ENCODE data around the gene CEMIP2. TPM values are rescaled to one million over a fixed set of nuclear protein-coding genes. Genes with fewer than 3 reads are reported as not detected.

CEMIP2 gene
- total RNA-seq, 1 experiment from 2014 or later: 17.7 TPM

DNA sequence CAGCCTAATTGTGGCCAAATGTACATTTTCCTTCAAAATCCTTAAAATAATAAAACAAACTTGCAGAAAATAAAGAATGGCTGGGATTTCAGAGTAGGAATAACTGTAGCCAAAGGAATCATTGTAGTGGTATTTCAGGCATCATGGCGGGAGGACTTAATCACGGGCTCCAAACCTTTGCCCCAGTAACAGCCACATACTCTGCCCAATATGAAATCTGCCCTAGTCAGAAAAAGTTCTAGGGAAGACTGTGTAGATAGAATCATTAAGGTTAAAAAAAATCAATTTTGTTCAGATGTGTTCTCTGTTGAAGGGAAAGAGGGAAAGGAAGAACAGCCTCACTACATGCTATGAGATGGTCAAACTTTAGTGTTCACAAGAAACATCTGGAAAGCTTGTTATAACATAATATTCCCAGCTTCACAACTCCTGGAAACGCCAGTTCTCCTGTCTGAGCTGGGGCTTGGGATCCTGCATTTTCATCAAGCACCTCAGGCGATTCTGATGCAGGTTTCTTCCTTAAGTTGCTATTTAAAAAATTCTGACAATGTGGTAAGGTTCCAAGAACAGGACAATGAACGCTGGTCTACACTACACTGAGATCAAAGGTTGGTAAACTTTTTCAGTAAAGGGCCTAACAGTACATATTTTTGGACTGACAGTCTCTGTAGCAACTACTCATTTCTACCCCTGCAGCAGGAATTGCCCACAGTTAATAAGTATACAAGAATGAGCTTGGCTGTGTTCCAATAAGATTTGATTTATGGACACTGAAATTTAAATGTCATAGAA, 87.9 kb downstream of the CEMIP2 start:
- BruUV-seq (replicated peaks): no TSS peak
- H3K27ac Mint-ChIP-seq (ENCODE audit: low read depth, unreplicated experiment): peak overlapping the region; percentile 98
- H3K4me3 Mint-ChIP-seq (ENCODE audit: unreplicated experiment): no peak overlapping the region
- TF ChIP-seq, protein P1, sequence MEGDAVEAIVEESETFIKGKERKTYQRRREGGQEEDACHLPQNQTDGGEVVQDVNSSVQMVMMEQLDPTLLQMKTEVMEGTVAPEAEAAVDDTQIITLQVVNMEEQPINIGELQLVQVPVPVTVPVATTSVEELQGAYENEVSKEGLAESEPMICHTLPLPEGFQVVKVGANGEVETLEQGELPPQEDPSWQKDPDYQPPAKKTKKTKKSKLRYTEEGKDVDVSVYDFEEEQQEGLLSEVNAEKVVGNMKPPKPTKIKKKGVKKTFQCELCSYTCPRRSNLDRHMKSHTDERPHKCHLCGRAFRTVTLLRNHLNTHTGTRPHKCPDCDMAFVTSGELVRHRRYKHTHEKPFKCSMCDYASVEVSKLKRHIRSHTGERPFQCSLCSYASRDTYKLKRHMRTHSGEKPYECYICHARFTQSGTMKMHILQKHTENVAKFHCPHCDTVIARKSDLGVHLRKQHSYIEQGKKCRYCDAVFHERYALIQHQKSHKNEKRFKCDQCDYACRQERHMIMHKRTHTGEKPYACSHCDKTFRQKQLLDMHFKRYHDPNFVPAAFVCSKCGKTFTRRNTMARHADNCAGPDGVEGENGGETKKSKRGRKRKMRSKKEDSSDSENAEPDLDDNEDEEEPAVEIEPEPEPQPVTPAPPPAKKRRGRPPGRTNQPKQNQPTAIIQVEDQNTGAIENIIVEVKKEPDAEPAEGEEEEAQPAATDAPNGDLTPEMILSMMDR (IDR thresholded peaks at IDR 0.05; ENCODE audit: unreplicated experiment): no peak
- intact Hi-C loops (cut with micrococcal nuclease): loop anchor here (5.0 to 10.0 kb wide), 2 partner anchors 37 to 344 kb away; no protein-coding TSS in a partner anchor
- no peaks in the 10 kb centered on the region for H3K27me3 Mint-ChIP-seq (ENCODE audit: insufficient read depth, unreplicated experiment)
- peak; percentile 73 for DNase-seq (ENCODE audit: unreplicated experiment)
- ChIA-PET CTCF (interaction anchor here (0.7 to 8.9 kb wide), 10 partner anchors 10 to 395 kb away, joined by 3 to 162 read pairs (median 4); partner anchors contain the start of gene CEMIP2), POLR2A (interaction anchor here (0.7 to 7.3 kb wide), 10 partner anchors 10 to 886 kb away, joined by 3 to 75 read pairs (median 4); partner anchors contain the start of genes ABHD17B, C9orf85 and CEMIP2)
- H3K36me3 Mint-ChIP-seq (ENCODE audit: insufficient read depth, unreplicated experiment): no peaks in the 10 kb centered on the region
- no peaks in the 10 kb centered on the region for H3K9me3 Mint-ChIP-seq (ENCODE audit: unreplicated experiment)
- peaks cover 49% of the 10 kb centered on the region for H3K4me1 Mint-ChIP-seq (ENCODE audit: insufficient read depth, unreplicated experiment)

DNA sequence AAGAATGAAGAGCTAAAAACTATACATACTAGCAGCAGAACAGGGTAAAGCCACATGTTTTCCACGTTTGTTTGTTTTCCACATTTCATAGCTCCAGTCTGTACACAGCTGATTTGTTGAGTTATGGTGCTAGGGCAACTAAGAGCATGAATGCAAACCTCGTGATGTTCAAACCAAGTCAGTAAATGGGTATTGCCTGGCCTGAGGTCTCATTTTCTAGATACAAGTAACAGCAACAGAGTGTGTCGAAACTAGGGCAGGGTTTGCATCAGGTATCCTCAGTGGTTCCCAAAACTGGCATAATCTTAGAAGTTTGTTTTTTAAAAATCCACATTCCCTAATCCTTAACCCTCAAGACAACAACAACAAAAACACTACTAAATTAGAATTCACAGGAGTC, 89.3 kb downstream of the CEMIP2 start:
- Mint-ChIP-seq H3K36me3 (ENCODE audit: insufficient read depth, unreplicated experiment) (no peaks in the 10 kb centered on the region), H3K4me1 (ENCODE audit: insufficient read depth, unreplicated experiment) (peaks cover 46% of the 10 kb centered on the region), H3K4me3 (ENCODE audit: unreplicated experiment) (no peak overlapping the region), H3K27me3 (ENCODE audit: insufficient read depth, unreplicated experiment) (no peaks in the 10 kb centered on the region), H3K9me3 (ENCODE audit: unreplicated experiment) (no peaks in the 10 kb centered on the region), H3K27ac (ENCODE audit: low read depth, unreplicated experiment) (peak overlapping the region; percentile 98)
- intact Hi-C loops (cut with micrococcal nuclease): no loop called here
- ChIA-PET POLR2A (interaction anchor here (1.1 to 1.2 kb wide), 3 partner anchors 32 to 88 kb away, joined by 3 to 4 read pairs (median 3); no protein-coding TSS in a partner anchor), CTCF (interaction anchor here (0.6 to 8.9 kb wide), 13 partner anchors 10 to 1044 kb away, joined by 3 to 162 read pairs (median 4); partner anchors contain the start of gene CEMIP2)
- TF ChIP-seq, protein P1 (IDR thresholded peaks at IDR 0.05; ENCODE audit: unreplicated experiment): no peak
- DNase-seq (ENCODE audit: unreplicated experiment): peak; percentile 72
- BruUV-seq (replicated peaks): no TSS peak

- POLR2A ChIA-PET: no interaction called here
Measured at GRCh38 chr9:71677209-71677608, 91.1 kb downstream of the CEMIP2 start.

DNA sequence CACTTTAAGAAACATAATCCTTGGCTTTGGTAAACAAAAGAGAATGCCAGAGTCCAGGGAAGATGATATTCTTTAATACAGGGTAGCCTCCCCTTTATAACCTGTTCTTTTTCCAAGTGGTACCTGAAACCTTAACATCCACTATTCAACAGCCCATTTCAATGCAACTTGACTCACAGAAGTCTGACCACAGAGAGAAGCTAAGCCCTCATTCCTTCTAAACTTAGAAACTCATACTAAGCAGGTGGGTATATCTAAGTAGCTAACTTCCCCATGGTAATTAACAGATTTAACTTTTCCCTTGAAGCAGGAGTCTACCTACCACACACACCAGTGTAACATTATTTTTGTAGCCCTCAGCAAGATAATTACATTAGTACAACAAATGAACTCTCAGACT, 91.9 kb downstream of the CEMIP2 start:
- POLR2A ChIA-PET: interaction anchor here (1.0 kb wide), 1 partner anchor 28 kb away, joined by 3 read pairs; no protein-coding TSS in a partner anchor
- Mint-ChIP-seq H3K36me3 (ENCODE audit: insufficient read depth, unreplicated experiment) (no peaks in the 10 kb centered on the region), H3K4me1 (ENCODE audit: insufficient read depth, unreplicated experiment) (peaks cover 35% of the 10 kb centered on the region), H3K9me3 (ENCODE audit: unreplicated experiment) (no peaks in the 10 kb centered on the region), H3K27me3 (ENCODE audit: insufficient read depth, unreplicated experiment) (no peaks in the 10 kb centered on the region), H3K27ac (ENCODE audit: low read depth, unreplicated experiment) (no peak overlapping the region), H3K4me3 (ENCODE audit: unreplicated experiment) (no peak overlapping the region)
- DNase-seq (ENCODE audit: unreplicated experiment): no peak
- intact Hi-C loops (cut with micrococcal nuclease): no loop called here
- no TSS peak for BruUV-seq (replicated peaks)
- CTCF ChIA-PET: interaction anchor here (0.6 to 0.7 kb wide), 2 partner anchors 18 to 671 kb away, joined by 4 to 6 read pairs; no protein-coding TSS in a partner anchor
- TF ChIP-seq, protein P1 (IDR thresholded peaks at IDR 0.05; ENCODE audit: unreplicated experiment): no peak

More at GRCh38 chr9:71677209-71677608, 91.1 kb downstream of the CEMIP2 start:
- Mint-ChIP-seq H3K27me3 (ENCODE audit: insufficient read depth, unreplicated experiment) (no peaks in the 10 kb centered on the region), H3K4me3 (ENCODE audit: unreplicated experiment) (no peak overlapping the region), H3K36me3 (ENCODE audit: insufficient read depth, unreplicated experiment) (no peaks in the 10 kb centered on the region), H3K9me3 (ENCODE audit: unreplicated experiment) (no peaks in the 10 kb centered on the region), H3K27ac (ENCODE audit: low read depth, unreplicated experiment) (peak overlapping the region; percentile 98), H3K4me1 (ENCODE audit: insufficient read depth, unreplicated experiment) (peaks cover 41% of the 10 kb centered on the region)
- DNase-seq (ENCODE audit: unreplicated experiment): no peak
- CTCF ChIA-PET: interaction anchor here (0.6 to 1.5 kb wide), 3 partner anchors 17 to 392 kb away, joined by 3 to 6 read pairs (median 4); no protein-coding TSS in a partner anchor
- intact Hi-C loops (cut with micrococcal nuclease): no loop called here
- TF ChIP-seq, protein P1 (IDR thresholded peaks at IDR 0.05; ENCODE audit: unreplicated experiment): no peak
- BruUV-seq (replicated peaks): no TSS peak

Measured in MCF 10A (cell line).